Measurements from ENCODE around the gene PDE4A.

- TF ChIP-seq CTCF (IDR thresholded peaks at IDR 0.05) = no peak
- TF ChIP-seq POLR2A (IDR thresholded peaks at IDR 0.05) = peak in 1 of 2 donors; percentile 81
Measured at GRCh38 chr19:10403137-10404021, 17.0 kb upstream of the PDE4A start, which contains the start of gene CDC37.

Measured in suprapubic skin (tissue), 3 donors.